GM12875 (cell line): ENCODE data around the gene IL17A.

Experiments
- H3K4me3 ChIP-seq: one replicate; pipeline ENCODE4 v1.5.1; 2011; ENCODE audit warnings: low read depth, low read length, control low read depth
- TF ChIP-seq, protein P1 (sequence below): IDR thresholded peaks from 2 replicates; pipeline ENCODE4 v1.5.1; 2011; ENCODE audit warnings: low read depth, mild to moderate bottlenecking, control low read depth, inconsistent platforms, low read length, moderate library complexity, borderline replicate concordance; ENCODE audit not compliant: insufficient read depth

Gene IL17A

DNA sequence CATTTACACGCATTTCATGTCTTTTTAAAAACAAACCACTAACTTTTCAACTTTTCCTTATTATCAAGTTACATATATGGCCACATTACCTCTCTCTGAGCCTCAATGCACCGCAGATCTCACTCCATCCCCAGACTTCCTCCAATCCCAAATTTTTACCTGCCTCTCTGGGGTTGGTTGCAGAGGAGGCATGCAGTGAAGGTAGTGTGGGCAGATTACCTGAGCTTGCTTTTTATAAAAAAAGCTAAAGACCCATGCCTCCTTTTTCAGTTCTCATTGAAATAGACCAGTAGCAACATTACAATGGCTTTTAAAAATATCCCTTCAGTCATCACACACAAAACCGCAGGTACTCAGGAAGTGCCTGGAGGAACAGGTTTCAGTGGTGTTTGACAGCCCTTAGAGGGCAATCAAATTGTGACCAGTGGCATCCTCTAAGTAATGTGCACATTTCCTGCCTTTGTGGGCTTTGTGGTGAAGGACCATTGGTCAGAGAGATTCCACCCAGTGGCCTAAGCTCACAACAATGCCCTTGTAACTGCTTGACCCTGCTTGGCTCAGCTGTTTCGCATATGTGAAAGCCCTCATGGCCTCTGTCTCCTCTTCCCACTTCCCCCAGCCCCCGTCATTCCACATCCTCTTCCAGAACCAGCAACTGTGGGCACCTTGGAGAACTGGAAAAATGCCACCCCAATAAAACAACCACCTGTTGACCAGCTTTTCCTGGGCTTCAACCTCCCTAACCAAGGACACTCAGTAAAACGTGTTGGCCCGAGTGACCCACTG, 30.2 kb upstream of the IL17A start:
- H3K4me3 ChIP-seq: no peak overlapping the region
- TF ChIP-seq, protein P1, sequence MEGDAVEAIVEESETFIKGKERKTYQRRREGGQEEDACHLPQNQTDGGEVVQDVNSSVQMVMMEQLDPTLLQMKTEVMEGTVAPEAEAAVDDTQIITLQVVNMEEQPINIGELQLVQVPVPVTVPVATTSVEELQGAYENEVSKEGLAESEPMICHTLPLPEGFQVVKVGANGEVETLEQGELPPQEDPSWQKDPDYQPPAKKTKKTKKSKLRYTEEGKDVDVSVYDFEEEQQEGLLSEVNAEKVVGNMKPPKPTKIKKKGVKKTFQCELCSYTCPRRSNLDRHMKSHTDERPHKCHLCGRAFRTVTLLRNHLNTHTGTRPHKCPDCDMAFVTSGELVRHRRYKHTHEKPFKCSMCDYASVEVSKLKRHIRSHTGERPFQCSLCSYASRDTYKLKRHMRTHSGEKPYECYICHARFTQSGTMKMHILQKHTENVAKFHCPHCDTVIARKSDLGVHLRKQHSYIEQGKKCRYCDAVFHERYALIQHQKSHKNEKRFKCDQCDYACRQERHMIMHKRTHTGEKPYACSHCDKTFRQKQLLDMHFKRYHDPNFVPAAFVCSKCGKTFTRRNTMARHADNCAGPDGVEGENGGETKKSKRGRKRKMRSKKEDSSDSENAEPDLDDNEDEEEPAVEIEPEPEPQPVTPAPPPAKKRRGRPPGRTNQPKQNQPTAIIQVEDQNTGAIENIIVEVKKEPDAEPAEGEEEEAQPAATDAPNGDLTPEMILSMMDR: no peak

DNA sequence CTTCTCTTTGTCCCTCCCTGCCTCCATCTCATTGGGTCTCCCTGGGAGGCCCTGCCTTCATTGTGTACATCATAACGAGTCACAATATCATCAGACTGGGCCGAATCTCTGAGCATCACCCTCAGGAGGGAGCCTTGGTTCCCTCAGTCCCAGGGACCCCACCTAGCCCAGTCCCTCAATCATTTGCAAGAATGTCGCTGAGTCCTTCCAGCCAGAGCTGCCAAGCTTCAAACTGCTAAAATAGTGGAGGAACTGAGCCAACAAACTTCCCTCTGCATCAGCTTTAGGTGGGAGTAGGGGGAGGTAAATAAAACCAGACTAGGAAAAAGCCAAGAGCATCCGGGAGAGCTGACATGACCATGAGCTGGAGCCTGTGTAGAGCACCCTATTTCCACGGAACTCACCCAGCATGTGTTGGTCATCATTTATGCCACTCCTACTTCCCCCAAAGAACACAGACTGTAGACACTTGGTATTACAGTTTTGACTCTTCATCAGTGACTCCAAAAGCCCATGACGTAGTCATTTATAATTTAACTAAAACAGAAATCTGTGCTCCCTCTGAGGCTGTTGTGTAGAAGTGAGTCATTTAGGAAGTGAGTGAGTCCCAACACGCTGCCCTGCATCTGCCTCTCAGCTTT, 28.8 kb upstream of the IL17A start:
- no peak overlapping the region for H3K4me3 ChIP-seq
- TF ChIP-seq, protein P1: no peak

DNA sequence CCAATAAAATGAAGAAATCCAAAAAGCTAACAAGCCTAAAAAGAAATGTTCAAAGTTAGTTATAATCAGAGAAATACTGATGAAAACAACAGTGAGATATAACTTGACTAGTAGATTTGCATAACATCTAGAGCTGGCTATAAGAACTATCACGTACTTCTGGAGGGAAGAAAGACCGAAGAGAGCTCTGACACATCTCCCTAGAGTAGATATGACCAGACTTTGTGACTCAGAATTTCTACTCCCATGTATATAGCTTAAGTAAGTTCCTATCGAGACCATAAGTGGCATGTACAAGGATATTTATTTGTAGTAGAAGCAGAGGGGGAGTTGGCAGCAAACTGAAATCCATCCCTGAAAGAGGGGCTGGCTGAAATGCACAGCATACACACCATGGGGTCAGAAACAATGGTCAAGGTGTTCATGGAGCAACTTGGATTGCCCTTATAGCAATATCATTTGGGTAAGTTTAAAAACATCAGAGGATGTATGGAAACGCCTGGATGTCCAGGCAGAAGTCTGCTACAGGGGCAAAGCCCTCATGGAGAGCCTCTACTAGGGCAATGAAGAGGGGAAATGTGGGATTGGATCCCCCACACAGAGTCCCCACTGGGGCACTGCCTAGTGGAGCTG, 25.6 kb upstream of the IL17A start:
- H3K4me3 ChIP-seq: no peak overlapping the region
- TF ChIP-seq, protein P1: no peak

DNA sequence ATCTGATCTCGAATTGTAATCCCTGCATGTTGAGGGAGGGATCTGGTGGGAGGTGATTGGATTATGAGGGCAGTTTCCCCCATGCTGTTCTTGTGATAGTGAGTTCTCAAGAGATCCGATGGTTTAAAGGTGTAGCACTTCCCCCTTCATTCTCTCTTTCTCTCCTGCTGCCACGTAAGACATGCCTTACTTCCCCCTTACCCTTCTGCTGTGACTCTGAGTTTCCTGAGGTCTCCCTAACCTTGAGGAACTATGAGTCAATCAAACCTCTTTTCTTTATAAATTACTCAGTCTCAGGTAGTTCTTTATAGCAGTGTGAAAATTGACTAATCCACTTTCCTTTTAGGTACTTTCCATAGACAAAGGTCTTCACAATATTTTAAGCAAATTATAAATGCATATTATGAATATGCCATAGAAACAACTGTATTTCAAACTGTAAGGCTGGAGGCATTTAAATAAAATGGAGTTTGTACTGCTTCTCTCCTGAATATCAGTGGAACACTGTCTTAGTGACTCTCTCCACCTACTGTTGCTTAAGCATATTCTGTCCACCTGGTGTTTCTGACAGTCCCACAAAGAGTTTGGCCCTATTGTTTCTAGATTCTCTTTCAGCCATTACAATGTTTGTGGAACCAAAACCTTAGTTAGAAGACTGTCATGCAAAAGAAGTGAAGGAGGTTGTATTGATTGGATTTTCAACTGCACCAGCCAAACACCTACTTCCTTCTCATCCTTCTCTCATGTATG, 24.3 kb upstream of the IL17A start:
- TF ChIP-seq, protein P1: no peak
- H3K4me3 ChIP-seq: no peak overlapping the region

DNA sequence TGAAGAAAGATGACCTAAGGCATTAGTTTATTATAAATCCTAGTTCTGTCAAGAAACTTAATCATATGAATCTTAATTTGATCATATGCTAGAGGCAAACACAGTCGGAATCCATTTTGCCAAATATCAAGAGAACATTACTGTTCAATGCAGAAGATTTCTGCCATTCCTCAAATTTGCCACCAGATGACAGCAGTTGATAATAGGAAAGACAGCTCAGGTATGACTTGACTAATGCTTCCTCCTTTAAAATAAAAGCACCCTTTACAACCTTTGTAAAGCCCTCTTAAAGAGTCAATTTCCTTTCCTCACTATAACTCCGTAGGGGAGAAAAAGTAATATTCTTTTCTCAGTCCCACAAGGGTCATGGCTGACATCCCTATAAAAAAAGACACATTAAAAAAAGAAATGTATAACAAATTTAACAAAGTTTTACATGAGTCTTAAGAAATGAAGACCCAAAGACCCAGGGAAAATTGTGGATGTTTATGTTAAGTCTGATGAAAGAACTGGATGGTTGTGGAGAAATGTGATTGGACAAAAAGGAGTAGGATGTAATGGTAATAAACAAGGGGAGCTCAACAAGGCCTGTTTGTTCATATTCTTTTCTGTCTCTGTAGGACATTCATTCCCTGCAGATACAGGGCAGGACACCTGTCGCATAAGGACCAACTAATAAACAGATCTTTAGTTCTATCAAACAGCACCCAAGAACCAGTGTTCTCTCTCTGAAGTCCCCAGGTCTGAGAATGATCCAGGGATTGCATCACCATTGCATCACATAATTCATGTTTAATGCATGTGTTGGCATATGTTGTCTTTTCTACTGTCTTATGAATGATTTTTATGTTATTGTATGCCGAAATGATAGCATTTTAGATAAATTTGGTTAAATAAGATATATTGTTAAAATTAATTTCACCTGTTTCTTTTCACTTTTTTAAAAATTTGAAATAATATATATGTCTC, 23.0 kb upstream of the IL17A start:
- no peak overlapping the region for H3K4me3 ChIP-seq
- TF ChIP-seq, protein P1: peak; percentile 78
